Measurements from ENCODE around the gene SMIM32.

The SMIM32 gene

DNA sequence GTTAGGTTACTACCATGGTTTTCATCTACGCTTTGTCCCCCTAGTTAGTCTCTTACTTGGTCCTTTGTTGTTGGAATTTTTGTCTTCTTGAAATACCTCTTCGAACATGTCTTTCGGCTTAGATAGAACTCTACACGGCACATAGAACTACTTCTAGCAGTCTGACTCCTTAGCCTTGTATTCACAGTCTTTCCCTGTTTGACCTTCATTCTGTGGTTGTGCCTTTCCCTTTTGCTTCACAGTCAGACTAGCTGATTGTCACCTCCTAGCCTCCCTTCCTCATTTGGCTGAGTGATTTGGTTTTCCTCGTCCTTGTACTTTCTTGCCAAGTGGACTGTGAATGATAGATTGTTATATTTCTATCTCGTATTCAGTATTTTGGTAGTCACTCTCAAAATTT, 49.6 kb downstream of the SMIM32 start:
- peaks cover 2% of the 10 kb centered on the region for H3K4me1 ChIP-seq (ENCODE audit: control insufficient read depth, insufficient read depth, low read length, poor library complexity, severe bottlenecking)

DNA sequence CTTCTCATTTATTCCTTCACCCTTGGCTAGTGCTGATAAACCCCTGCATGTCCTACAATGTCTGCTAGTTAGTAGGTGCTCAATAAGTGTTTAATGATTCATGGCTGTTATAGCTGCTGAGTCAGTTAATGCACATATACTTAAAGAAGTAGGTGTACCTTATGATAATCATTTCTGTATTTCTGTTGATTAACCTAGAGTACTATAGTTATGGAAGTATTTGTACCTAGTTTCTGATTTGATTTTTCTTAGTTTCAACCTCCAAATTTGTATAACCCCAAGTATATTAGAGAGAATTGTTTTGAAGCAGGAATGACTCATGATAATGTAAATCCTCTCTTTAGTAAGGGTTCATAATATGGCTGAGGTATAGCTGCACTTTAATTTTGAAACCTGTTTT, 51.4 kb downstream of the SMIM32 start:
- H3K27ac ChIP-seq (ENCODE audit: insufficient read depth, low read length, poor library complexity, severe bottlenecking), result no peak overlapping the region
- H3K27me3 ChIP-seq (replicated peaks; ENCODE audit: control insufficient read depth, insufficient read depth, low read length, poor library complexity, severe bottlenecking), result no peaks in the 10 kb centered on the region
- H3K4me3 ChIP-seq (ENCODE audit: insufficient read depth, low read depth, low read length, poor library complexity, severe bottlenecking), result no peak overlapping the region
- peaks cover 2% of the 10 kb centered on the region for H3K4me1 ChIP-seq (ENCODE audit: control insufficient read depth, insufficient read depth, low read length, poor library complexity, severe bottlenecking)
- no peak for DNase-seq
- H3K9me3 ChIP-seq (ENCODE audit: control insufficient read depth, low read length), result no peaks in the 10 kb centered on the region
- H3K36me3 ChIP-seq (ENCODE audit: control insufficient read depth, insufficient read depth, low read length), result no peaks in the 10 kb centered on the region

More for the DNA sequence above, 49.6 kb downstream of the SMIM32 start:
- H3K27ac ChIP-seq (ENCODE audit: insufficient read depth, low read length, poor library complexity, severe bottlenecking), result no peak overlapping the region
- H3K9me3 ChIP-seq (ENCODE audit: control insufficient read depth, low read length), result no peaks in the 10 kb centered on the region
- H3K27me3 ChIP-seq (replicated peaks; ENCODE audit: control insufficient read depth, insufficient read depth, low read length, poor library complexity, severe bottlenecking), result no peaks in the 10 kb centered on the region
- H3K36me3 ChIP-seq (ENCODE audit: control insufficient read depth, insufficient read depth, low read length), result no peaks in the 10 kb centered on the region
- no peak for DNase-seq
- H3K4me3 ChIP-seq (ENCODE audit: insufficient read depth, low read depth, low read length, poor library complexity, severe bottlenecking), result no peak overlapping the region

Measured in effector memory CD4-positive, alpha-beta T cell (primary cell).